ENCODE results near the gene ANKS4B. TPM values are rescaled to one million over a fixed set of nuclear protein-coding genes. Genes with fewer than 3 reads are reported as not detected.

Gene ANKS4B
- total RNA-seq, 1 experiment from 2014 or later: not detected

DNA sequence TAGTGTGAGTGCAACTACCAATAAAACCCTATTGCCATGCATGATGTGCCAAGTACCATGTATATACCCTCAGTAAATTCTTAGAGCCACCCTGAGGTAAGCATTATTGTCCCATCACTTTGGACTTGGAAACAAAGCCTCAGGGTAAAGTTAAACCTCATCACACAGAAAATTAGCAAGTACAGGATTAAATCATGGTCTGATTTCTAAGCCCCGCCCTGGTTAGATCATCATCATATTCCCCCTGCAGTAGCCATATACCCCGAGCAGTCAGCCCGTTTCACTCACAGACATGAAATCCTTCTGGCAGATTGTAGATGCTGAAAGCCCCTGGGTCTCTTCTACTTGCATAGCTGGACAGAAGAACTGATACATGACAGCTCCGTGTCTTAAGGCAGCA is 26.9 kb upstream of the ANKS4B start:
- Histone ChIP-seq H3K36me3 (ENCODE audit: insufficient read depth, low read length, poor library complexity, severe bottlenecking) (no peaks in the 10 kb centered on the region), H3K9me3 (ENCODE audit: low read depth, low read length, poor library complexity, severe bottlenecking) (no peaks in the 10 kb centered on the region), H3K27ac (ENCODE audit: low read depth, low read length, poor library complexity, severe bottlenecking) (no peak overlapping the region), H3K27me3 (replicated peaks; ENCODE audit: insufficient read depth, low read depth, low read length, poor library complexity) (peaks cover 13% of the 10 kb centered on the region), H3K4me3 (ENCODE audit: low read depth, low read length, poor library complexity, severe bottlenecking) (no peak overlapping the region), H3K4me1 (ENCODE audit: insufficient read depth, low read length, poor library complexity, severe bottlenecking) (no peaks in the 10 kb centered on the region)
- no peak for DNase-seq (ENCODE audit: low spot score)
- POLR2A ChIA-PET (ENCODE audit: low non-redundant PET): no interaction called here
- intact Hi-C loops (cut with micrococcal nuclease; ENCODE audit: unreplicated experiment): no loop called here
- no TSS peak for BruUV-seq (replicated peaks)
- CTCF ChIA-PET: no interaction called here
- TF ChIP-seq, protein P1, sequence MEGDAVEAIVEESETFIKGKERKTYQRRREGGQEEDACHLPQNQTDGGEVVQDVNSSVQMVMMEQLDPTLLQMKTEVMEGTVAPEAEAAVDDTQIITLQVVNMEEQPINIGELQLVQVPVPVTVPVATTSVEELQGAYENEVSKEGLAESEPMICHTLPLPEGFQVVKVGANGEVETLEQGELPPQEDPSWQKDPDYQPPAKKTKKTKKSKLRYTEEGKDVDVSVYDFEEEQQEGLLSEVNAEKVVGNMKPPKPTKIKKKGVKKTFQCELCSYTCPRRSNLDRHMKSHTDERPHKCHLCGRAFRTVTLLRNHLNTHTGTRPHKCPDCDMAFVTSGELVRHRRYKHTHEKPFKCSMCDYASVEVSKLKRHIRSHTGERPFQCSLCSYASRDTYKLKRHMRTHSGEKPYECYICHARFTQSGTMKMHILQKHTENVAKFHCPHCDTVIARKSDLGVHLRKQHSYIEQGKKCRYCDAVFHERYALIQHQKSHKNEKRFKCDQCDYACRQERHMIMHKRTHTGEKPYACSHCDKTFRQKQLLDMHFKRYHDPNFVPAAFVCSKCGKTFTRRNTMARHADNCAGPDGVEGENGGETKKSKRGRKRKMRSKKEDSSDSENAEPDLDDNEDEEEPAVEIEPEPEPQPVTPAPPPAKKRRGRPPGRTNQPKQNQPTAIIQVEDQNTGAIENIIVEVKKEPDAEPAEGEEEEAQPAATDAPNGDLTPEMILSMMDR (conservative IDR thresholded peaks at IDR 0.05; ENCODE audit: low read depth, low read length): no peak
- TF ChIP-seq EZH2 (IDR thresholded peaks at IDR 0.05; ENCODE audit: borderline replicate concordance, low read depth, low read length, poor library complexity, severe bottlenecking): no peak

DNA sequence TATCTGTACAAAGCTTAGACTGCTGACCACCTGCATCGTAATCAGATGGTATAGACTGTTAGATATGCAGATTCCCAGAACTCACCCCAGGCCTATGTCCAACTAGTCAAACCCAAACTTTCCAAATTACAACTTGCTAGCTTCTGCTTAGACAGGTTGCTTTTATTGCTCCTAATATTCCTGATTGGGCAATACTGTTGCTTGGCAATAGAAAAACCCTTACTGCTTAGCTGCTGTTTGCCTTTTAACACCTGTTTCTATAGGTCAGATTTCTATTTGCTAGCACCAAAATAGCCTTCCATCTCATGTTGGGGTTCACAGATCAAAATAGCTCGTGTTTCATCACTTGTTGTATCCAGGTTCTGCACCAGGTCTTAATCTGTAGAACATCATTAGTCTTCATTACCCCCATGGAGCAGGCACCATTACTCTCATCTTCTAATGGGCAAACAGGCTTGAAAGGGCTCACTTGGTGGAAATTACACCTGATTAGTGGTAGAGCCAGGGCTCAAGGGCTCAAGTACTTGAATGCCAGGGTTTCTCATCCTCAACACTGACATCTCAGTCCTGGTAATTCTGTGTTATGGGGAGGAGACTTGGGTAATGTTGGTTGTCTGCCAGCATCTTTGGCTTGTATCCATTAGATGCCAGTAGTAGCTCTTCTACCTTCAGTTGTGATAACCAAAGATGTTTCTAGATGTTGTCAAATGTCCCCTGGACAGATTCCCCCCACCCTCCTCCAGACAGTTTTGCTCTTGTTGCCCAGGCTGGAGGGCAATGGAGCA is 24.9 kb upstream of the ANKS4B start:
- ChIA-PET POLR2A (ENCODE audit: low non-redundant PET) (no interaction called here), CTCF (no interaction called here)
- intact Hi-C loops (cut with micrococcal nuclease; ENCODE audit: unreplicated experiment): no loop called here
- no peaks in the 10 kb centered on the region for H3K27me3 ChIP-seq (replicated peaks; ENCODE audit: insufficient read depth, low read depth, low read length, poor library complexity)
- no peaks in the 10 kb centered on the region for H3K9me3 ChIP-seq (ENCODE audit: low read depth, low read length, poor library complexity, severe bottlenecking)
- DNase-seq (ENCODE audit: low spot score): no peak
- H3K4me1 ChIP-seq (ENCODE audit: insufficient read depth, low read length, poor library complexity, severe bottlenecking): no peaks in the 10 kb centered on the region
- no peak overlapping the region for H3K4me3 ChIP-seq (ENCODE audit: low read depth, low read length, poor library complexity, severe bottlenecking)
- BruUV-seq (replicated peaks): no TSS peak
- TF ChIP-seq EZH2 (IDR thresholded peaks at IDR 0.05; ENCODE audit: borderline replicate concordance, low read depth, low read length, poor library complexity, severe bottlenecking): no peak
- TF ChIP-seq, protein P1 (conservative IDR thresholded peaks at IDR 0.05; ENCODE audit: low read depth, low read length): no peak
- no peak overlapping the region for H3K27ac ChIP-seq (ENCODE audit: low read depth, low read length, poor library complexity, severe bottlenecking)
- H3K36me3 ChIP-seq (ENCODE audit: insufficient read depth, low read length, poor library complexity, severe bottlenecking): no peaks in the 10 kb centered on the region

DNA sequence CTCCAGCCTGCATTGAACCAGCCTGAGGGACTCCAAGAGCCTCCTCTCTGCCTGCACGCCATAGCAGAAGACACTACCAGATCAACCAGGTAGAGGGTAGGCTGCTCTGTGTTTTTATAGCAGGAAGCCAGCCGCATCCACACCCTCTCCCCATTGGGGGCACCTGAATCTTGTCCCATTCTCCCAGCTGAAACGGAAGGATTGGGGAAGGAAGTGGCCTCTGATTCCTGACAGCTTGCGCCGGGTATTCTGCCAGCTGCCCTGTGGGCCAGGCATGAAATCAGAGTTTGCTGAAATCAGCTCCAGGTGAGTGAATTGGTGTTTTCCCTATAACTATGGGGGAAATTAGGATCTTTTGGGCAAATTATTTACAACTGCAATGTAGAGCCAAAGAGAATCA is 22.0 kb upstream of the ANKS4B start, which contains the start of gene ZP2:
Gene ZP2, minus strand, starts transcription at position 89 of the 400 bp plus-strand sequence. Its CDS starts 27 bp downstream, at position 62.
- DNase-seq (ENCODE audit: low spot score): no peak
- H3K27me3 ChIP-seq (replicated peaks; ENCODE audit: insufficient read depth, low read depth, low read length, poor library complexity): no peaks in the 10 kb centered on the region
- no peak within 1 kb of the TSS for H3K27ac ChIP-seq (ENCODE audit: low read depth, low read length, poor library complexity, severe bottlenecking)
- H3K9me3 ChIP-seq (ENCODE audit: low read depth, low read length, poor library complexity, severe bottlenecking): no peaks in the 10 kb centered on the region
- no peak within 1 kb of the TSS for H3K4me3 ChIP-seq (ENCODE audit: low read depth, low read length, poor library complexity, severe bottlenecking)
- TF ChIP-seq EZH2 (IDR thresholded peaks at IDR 0.05; ENCODE audit: borderline replicate concordance, low read depth, low read length, poor library complexity, severe bottlenecking): no peak
- TF ChIP-seq, protein P1 (conservative IDR thresholded peaks at IDR 0.05; ENCODE audit: low read depth, low read length): no peak
- no TSS peak for BruUV-seq (replicated peaks)
- no peaks in the 10 kb centered on the region for H3K4me1 ChIP-seq (ENCODE audit: insufficient read depth, low read length, poor library complexity, severe bottlenecking)
- H3K36me3 ChIP-seq (ENCODE audit: insufficient read depth, low read length, poor library complexity, severe bottlenecking): no peaks in the 10 kb centered on the region
- POLR2A ChIA-PET (ENCODE audit: low non-redundant PET): no interaction called here
- CTCF ChIA-PET: no interaction called here
- intact Hi-C loops (cut with micrococcal nuclease; ENCODE audit: unreplicated experiment): no loop called here

Measured in A673 (cell line).